Cardiac muscle cell (in vitro differentiated cells and primary cell): ENCODE data around the gene SERPINB6. TPM values are rescaled to one million over a fixed set of nuclear protein-coding genes. Genes with fewer than 3 reads are reported as not detected.

Experiments
- DNase-seq, 2 donors: peaks; one replicate each; pipeline versions ENCODE4 v3.0.0 to v3.0.0-alpha.2; 2010 to 2017; ENCODE audit warnings: low read depth in 1 of 2, low spot score in 1 of 2
- H3K27ac ChIP-seq: fragments of 200-600 bp; sonication (generic); 2 replicates; pipeline ENCODE4 v1.5.1; 2016
- H3K27me3 ChIP-seq: fragments of 200-600 bp; sonication (generic); 2 replicates; pipeline ENCODE4 v1.6.0; 2016; ENCODE audit warnings: control low read depth
- H3K36me3 ChIP-seq: fragments of 200-600 bp; sonication (generic); 2 replicates; pipeline ENCODE4 v1.5.1; 2016; ENCODE audit warnings: control low read depth
- H3K4me1 ChIP-seq: fragments of 200-600 bp; sonication (generic); 2 replicates; pipeline ENCODE4 v1.8.1; 2017; ENCODE audit warnings: low read depth, mild to moderate bottlenecking, mixed run types
- H3K4me3 ChIP-seq: fragments of 200-600 bp; sonication (generic); 2 replicates; pipeline ENCODE4 v1.5.1; 2016; ENCODE audit warnings: mild to moderate bottlenecking
- H3K9me3 ChIP-seq: fragments of 200-600 bp; sonication (generic); 2 replicates; pipeline ENCODE4 v1.5.1; 2017; ENCODE audit warnings: low read depth, mild to moderate bottlenecking, control low read depth
- CTCF ChIP-seq: IDR thresholded peaks from 2 replicates; pipeline ENCODE4 v1.5.1; 2012; ENCODE audit warnings: low read depth, mild to moderate bottlenecking, low read length
- polyA plus RNA-seq: library from polyadenylated mRNA; unstranded; fragments of >200 nt; fragmentation: Nextera tagmentation; extraction: Ambion mirVana; gene quantifications from 2 replicates; pipeline ENCODE4 v1.2.1, GENCODE V29; 2016
- total RNA-seq: library from RNA; depleted of rRNA; stranded (reverse); fragments of >200 nt; gene quantifications from 2 replicates; pipeline ENCODE4 v1.2.3, GENCODE V29; 2016

Gene SERPINB6
- total and polyA plus RNA-seq, 2 experiments from 2014 or later: 91.8 to 122 TPM

DNA sequence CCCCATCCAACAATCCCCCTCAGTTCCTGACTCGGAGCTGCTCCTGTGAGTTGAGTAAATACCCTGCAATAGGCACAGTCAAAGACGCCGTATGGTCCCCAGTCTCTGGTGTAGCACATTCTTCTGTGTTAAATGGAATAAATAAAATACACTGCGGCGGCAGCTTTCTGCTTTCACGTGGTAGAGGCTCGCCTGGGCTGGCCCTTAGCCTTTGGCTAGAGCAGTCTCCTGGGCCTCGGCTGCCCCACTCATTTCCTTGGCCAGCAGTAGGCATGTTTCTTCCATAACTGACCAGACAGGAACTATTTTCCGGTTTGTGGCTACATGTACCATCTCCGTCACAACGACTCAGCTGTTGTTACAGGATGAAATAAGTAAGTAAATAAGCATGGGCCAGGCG is 20.7 kb downstream of the SERPINB6 start:
- no peak for DNase-seq
- TF ChIP-seq CTCF: no peak

GRCh38 chr6:2949536-2950083 is 21.8 kb downstream of the SERPINB6 start:
- no peak for DNase-seq
- no peaks in the 10 kb centered on the region for H3K27me3 ChIP-seq
- peak overlapping the region; percentile 31 for H3K27ac ChIP-seq
- no peak for TF ChIP-seq CTCF
- no peaks in the 10 kb centered on the region for H3K36me3 ChIP-seq
- no peak overlapping the region for H3K4me3 ChIP-seq
- peaks cover 25% of the 10 kb centered on the region for H3K4me1 ChIP-seq
- no peaks in the 10 kb centered on the region for H3K9me3 ChIP-seq

More for the DNA sequence above, 20.7 kb downstream of the SERPINB6 start:
- no peaks in the 10 kb centered on the region for H3K36me3 ChIP-seq
- H3K4me1 ChIP-seq: peaks cover 25% of the 10 kb centered on the region
- H3K27ac ChIP-seq: no peak overlapping the region
- no peaks in the 10 kb centered on the region for H3K9me3 ChIP-seq
- H3K4me3 ChIP-seq: no peak overlapping the region
- H3K27me3 ChIP-seq: no peaks in the 10 kb centered on the region

GRCh38 chr6:2949121-2949520 is 22.2 kb downstream of the SERPINB6 start:
- no peak for DNase-seq
- Histone ChIP-seq H3K4me3 (no peak overlapping the region), H3K27me3 (no peaks in the 10 kb centered on the region), H3K36me3 (no peaks in the 10 kb centered on the region), H3K4me1 (peaks cover 28% of the 10 kb centered on the region), H3K9me3 (no peaks in the 10 kb centered on the region), H3K27ac (peak overlapping the region; percentile 31)
- no peak for TF ChIP-seq CTCF

GRCh38 chr6:2948228-2949025 is 22.9 kb downstream of the SERPINB6 start:
- no peaks in the 10 kb centered on the region for H3K9me3 ChIP-seq
- H3K27me3 ChIP-seq: no peaks in the 10 kb centered on the region
- no peak for TF ChIP-seq CTCF
- H3K4me3 ChIP-seq: no peak overlapping the region
- H3K27ac ChIP-seq: no peak overlapping the region
- H3K36me3 ChIP-seq: no peaks in the 10 kb centered on the region
- H3K4me1 ChIP-seq: peaks cover 34% of the 10 kb centered on the region
- no peak for DNase-seq

- Histone ChIP-seq H3K4me1 (peaks cover 44% of the 10 kb centered on the region), H3K27ac (peak overlapping the region; percentile 27), H3K9me3 (no peaks in the 10 kb centered on the region), H3K36me3 (no peaks in the 10 kb centered on the region), H3K4me3 (no peak overlapping the region), H3K27me3 (no peaks in the 10 kb centered on the region)
- TF ChIP-seq CTCF: no peak
- no peak for DNase-seq
Observed at GRCh38 chr6:2947445-2947844, 23.9 kb downstream of the SERPINB6 start.
